GM21619 (cell line): ENCODE data around the gene ARHGEF2.

Source experiments
- ATAC-seq: cut with Tn5 transposase; IDR thresholded peaks from one replicate; pipeline ENCODE4 v1.9.1; 2021; ENCODE audit not compliant: unreplicated experiment

ARHGEF2 gene

DNA sequence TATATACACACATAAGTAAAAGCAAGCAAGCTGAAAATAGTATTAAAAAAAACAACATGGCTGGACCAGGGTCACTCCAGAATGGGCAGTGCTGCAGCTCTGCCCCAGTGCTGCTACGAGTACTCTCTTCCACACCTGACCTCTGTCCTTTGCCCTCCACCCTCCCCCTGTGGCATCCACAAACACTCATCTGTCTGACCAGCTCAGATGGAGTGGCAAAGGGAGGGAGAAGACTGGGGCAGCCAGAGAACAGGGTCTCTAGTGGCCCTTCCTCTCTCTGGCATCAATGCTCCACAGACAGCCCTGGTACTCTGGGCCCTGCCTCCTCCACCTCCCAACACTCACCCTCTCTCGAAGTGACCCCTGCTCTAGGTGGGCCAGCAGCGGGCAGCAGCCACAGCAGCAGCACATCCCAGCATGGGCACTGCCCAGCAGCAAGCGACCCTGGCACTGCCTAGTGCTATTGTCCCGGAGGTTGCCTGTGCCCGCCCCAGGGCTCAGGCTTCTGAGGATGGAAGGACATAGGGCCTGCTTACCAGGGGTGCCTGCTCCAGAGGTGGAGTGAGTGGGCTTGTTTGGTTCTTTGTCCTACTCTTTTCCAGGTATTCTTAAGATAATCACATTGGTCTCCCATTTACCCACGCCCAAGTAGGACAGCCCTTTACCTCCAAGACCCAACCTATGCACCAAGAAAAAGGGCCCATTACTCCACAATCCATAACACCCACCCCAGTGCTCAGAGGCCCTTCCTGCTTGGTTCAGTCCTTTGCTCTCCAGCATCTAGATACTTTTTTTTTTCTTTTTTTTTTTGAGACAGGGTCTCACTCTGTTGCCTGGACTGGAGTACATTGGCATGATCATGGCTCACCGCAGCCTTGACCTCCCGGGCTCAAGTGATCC lies 6.2 kb downstream of the ARHGEF2 start:
- ATAC-seq: no peak

DNA sequence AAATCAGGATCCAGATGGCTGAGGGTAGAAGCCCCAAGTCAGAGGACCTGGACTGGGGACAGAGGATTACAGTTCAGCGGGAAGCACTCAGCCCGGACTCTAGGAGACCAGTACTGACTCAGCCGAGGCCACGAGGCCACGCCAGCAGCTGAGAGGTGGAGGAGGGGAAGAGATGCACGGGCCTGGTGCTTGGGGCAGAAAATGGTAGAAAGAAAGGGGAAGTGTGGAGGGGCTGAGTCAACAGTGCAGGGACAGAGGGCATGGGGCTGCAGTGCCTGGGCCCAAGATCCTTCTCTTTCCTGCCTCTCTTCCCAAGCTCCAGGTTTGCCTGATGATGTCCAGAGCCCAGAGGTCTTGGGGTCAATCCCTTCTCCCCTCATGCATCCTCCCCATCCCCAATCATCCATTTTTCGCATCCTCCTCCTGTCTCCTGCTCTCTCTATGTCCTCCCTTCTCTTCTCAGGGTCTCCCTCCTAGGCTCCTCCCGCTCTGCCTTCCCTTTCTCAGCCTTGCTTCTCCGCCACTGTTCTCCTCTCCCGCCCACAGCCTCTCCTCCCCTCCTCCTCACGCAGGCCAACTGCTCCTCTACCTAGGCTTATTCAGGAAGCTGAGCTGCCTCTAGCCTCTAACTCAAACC lies 7.7 kb downstream of the ARHGEF2 start:
- peak; percentile 76 for ATAC-seq

DNA sequence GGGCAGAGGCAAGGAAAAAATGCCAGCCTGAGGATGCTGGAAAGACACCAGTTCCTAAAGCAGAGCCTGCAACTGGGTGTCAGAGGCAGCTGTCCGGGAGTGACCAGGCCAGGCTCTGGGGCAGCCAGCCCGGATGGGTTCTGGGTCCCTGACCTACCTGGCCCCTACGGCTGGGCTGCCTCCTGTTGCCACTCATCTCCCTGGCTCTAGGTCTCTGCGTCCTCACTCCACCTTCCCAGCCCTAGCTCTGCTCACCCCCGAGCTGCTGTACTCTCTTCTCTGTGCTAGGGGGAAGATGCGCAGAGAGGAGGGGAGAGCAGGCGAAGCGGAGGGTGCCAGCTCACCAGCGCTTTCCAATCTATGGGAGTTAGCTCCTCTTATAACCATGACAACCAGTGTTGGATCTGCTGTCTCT lies 9.0 kb downstream of the ARHGEF2 start:
- ATAC-seq: no peak

DNA sequence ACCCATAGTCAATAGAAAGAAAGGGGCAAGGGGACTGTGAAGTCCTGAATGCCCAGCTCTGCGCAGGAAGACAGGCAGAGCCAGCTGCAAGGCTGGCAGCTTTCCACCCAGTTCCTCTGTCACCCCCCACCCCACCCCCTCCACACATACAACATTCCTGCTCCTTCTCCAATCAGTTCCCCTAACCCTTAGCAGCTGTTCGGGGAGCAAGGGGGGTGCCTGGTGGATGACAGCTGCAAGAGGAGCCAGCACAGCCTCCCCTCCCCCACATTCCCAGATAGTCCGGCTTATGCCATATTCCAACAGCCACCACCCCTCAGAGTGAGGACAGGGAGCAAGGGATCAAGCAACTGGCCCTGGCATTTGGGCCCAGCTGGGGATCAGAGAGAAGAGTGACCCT lies 9.7 kb downstream of the ARHGEF2 start:
- ATAC-seq: no peak

DNA sequence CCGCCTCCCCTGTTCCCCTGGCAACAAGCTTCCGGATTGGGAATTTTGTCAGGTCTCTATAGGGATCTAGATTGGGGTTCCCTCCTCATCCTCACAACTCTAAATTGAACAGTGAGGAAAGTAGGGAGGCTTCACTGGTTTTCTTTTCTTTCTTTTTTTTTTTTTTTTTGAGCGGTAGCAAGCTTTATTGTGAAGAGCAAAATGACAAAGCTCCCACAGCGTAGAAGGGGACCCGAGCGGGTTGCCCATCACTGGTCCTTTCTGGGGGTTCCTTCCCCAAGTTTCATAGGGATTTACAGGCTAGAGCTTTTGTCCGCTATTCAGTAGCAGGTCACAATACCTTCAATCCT lies 10.3 kb downstream of the ARHGEF2 start:
- no peak for ATAC-seq

DNA sequence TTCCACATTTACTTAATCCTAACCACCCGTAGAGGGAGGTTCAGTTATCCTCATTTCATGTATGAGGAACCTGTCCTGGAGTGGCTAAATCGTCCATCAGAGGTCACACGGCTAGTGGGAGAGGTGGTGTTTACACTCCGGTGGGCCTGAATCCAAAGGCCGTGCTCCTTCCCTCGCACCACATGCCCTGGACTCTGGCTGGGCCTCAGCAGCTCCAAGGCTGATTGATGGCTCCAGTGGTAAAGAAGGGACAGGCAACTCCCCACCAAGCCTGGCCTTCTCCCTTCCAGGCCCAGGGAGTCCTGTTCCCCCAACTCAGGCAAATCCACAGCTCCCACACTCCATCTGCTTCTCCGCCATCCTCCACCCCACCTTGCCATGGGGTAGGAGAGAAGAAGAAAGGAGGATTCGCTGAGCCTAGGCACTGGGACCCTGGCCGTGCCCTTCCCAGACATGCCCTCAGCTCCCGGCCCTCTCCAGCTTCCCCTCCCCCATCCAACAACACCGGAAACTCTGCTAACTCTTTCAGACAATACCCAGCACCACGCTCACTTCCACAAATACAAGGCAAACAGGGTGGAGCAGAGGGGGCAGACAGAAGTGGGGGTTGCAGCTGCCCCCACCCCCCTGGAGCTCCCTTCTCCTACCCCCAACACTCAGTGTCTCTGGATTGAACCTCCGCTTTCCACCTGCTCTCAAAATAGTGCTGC lies 10.9 kb downstream of the ARHGEF2 start:
- no peak for ATAC-seq

DNA sequence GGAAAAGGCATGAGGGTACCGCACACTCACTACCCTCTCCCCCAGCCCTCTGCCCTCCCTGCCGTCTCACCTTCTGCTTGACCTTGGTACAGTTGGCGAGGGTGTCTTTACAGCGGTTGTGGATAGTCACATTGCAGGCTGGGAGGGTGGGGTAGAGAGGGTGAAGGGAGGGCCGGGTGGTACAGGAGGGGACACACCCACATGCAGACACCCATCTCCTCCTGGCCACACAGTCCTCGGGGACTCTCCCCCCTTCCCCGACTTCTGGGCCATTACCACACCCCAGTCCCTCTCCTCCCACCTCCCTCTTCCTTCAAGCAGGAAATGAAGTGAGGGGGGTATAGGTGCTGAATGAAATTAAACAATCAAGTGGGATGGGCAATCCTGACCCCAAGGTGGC lies 11.6 kb downstream of the ARHGEF2 start:
- no peak for ATAC-seq

DNA sequence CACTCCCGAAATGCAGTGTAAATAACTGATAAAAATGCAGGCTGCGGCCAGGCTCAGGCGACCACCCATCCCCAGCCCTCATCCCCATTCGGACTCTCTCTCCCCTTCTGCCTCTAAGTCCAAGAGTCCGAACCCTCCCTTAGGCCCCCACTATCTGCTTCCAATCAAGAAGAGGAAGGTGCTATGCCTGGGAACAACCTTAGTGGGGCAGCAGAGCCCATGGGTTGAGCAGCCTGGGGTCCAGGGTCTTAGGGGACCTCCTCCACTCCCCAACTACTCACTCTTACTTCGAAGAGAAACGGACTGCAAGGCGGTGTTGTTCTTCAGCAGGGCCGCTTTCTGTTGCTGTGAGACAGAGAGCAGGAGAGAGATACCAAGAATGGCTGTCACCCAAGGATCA lies 12.2 kb downstream of the ARHGEF2 start:
- ATAC-seq: no peak

DNA sequence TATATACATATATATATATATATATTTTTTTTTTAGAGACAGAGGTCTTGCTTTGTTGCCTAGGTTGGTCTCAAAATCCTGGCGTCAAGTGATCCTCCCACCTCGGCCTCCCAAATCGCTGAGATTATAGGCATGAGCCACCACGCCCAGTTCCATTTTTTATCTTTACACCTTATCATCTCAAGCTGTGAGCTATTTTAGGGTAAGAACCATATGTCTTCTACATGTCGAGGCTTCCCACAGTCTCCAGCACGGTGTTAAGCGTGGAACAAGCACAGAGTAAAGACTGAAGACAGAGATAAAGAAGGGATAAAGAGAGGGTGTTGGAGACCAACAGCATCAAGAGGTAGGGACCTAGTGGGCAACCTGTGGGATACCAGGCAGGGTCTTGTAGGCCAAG lies 14.2 kb downstream of the ARHGEF2 start:
- ATAC-seq: no peak

GRCh38 chr1:155962599-155963211 lies 15.6 kb downstream of the ARHGEF2 start:
- ATAC-seq: no peak

GRCh38 chr1:155961937-155962336 lies 16.4 kb downstream of the ARHGEF2 start:
- no peak for ATAC-seq

DNA sequence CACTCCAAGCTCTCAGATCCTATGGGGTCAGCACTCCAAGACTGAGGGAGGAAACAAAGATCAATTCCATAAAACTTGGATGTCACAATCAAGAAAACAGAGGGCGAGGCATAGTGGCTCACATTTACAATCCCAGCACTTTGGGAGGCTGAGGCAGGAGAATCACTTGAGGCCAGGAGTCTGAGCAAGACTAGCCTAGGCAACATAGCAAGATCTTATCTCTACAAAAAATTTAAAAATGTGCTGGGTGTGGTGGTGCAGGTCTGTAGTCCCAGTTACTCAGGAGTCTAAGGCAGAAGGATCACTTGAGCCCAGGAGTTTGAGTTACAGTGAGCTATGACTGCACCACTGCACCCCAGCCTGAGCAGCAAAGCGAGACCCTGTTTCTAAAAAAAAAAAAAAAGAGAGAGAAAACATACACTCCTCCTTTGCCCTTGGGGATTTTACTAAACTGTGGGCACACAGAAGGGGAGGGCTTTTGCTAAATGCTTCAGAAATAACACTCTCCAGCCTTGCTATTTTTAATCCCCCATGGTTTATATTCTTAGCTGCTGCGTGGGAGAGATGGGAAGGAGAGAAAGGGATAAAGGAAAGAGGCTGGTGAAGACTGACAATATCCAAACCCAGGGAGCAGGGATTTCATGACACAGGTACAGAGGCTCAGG lies 18.1 kb downstream of the ARHGEF2 start:
- no peak for ATAC-seq

GRCh38 chr1:155957411-155957915 lies 20.9 kb downstream of the ARHGEF2 start:
- no peak for ATAC-seq

DNA sequence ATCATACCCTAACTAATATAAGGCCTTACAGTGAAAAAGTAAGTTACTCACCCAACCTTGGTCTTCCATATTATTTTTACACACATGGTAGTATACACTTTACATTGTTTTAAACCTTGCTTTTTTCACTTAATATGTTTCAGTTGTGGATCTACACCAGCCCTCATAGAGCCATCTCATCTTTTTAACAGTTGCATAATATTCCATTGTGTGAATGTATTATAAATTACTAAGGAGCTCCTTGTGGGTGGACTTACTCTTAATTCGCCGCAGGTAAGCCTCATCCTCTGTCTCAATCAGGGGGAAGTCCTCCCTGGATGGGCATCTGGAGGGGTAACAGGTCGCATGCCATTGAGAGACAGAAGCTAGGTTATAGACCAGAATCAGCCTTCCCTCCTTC lies 23.7 kb downstream of the ARHGEF2 start:
- ATAC-seq: no peak

- no peak for ATAC-seq
Observed at GRCh38 chr1:155952505-155952890, 25.8 kb downstream of the ARHGEF2 start.

DNA sequence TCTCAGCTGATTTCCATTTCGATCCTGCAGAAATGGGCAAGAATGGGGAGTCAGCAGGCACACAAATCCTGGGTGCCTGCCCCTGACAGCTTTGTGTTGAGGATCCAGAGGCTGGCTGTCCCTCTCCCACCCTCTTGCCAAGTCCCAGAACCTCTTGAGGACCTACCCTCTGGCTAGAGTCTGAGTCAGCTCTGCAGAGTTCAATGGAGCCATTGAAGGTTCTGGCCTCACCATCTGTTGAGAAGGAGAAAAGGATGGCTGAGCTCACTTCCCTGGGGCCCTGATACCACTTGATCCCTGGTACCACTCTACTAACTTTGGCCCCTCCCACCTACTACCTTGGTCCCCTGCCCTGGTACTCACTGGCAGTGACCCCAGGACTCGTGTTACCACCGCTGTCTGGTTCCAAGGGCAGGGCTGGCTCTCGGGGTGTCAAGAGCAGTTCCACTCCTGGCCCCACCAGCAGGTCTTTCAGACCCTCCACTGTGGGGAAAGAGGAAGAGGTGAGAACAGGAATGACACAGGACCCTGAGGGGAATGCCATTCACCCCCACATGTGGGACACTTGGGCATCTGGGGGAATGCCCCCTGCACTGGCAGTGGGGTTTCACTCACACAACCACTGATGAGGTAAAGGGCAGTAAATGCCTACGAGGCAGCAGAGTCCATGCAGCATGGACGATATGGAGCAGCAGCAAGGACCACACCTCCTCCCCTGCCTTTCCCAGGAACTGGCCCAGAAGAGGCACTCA lies 26.4 kb downstream of the ARHGEF2 start:
- ATAC-seq: no peak

DNA sequence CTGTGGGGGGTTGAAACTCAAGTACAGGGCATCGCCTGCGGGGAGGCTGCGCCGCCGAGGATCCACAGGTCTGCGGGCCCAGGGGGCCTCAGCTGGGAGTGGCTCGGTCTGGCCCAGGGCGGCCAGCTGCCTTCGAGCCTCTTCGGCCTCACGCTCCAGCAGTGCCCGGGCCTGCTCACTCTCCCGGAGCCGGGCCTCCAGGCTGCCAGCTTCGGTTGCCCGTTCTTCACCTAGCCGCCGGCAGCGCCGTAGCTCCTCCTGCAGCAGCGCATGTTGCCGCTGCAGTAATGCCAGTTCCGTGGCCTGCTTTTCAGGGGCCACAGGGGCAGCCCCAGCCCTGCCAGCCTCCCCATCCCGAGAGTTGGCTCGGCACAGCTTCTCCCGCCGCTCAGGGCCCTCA lies 27.5 kb downstream of the ARHGEF2 start:
- ATAC-seq: no peak

DNA sequence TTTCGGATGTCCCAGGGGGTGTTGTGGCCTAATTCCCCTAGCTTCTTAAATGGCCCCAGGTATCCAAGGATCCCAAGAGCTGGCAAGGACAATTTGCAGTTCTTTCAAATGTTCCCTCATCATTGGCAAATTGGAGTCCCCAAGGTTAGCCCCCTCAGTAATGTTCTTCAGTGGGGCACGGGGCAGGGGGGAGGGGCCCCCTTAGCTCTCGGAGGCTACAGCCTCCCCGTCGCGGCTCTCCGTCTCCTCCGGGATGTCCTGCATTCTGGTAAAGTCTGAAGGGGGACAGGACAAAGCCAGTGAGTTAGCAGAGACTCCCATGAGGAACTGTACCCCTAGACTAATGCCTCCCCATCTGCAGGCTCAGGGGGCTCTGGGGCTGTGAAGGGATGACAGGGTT lies 30.6 kb downstream of the ARHGEF2 start:
- ATAC-seq: no peak

DNA sequence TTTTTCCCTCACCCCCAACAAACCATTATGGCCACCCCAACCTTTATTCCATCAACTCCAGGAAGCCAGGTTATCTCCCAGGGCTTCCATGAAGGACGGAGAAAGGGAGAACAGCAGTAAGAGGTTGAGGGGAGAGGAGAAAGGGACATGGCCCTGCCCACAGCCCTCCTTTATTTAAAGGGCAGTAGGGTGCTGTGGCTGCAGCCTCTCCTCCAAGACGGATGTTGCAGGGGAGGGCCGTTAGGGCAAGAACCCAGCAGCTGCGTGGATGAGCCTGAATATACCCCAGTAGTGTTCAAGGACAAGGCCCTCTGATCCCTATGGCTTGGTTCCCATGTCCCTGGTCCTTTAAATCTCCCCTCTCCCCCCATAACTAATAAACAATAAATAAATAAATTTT lies 31.1 kb downstream of the ARHGEF2 start:
- no peak for ATAC-seq

GRCh38 chr1:155946633-155947219 lies 31.6 kb downstream of the ARHGEF2 start:
- ATAC-seq: no peak
